Measurements from ENCODE around the gene IGFBP3. TPM values are rescaled to one million over a fixed set of nuclear protein-coding genes. Genes with fewer than 3 reads are reported as not detected.

The IGFBP3 gene
- total and polyA plus RNA-seq, 2 of the 13 experiments (the other 11 are each of a cell fraction or from before 2014, with no cell fraction given): 57.5 TPM; not detected in 1

DNA sequence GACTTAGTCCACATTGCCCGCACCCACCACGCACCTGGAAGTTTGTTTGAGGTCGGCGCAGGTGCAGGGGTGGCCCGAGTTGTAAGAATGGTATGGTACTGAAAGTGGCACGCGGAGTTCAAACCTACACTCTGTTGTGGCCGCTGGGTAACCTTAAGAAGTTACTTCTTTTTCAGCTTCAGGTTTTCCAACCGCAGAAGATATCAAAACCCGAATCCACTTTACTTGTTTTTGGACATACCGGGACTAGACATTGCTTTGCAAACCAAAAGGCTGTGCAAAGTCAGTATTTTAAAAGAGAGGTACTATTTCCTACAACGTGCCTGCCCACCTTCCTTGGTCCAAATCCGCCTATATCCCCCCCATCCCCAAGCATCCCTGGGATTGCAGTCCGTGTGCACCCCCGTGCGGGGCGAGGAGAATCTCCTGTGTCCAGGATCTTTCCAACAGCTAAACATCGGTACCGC is 1.0 kb downstream of the IGFBP3 start:
- Histone ChIP-seq H4K20me1 (ENCODE audit: insufficient read depth, low read length) (peaks cover 7% of the 10 kb centered on the region; the same call in 1 of the 2 replicates), H3K4me3 (replicated peaks in 1 of 3; ENCODE audit: insufficient read depth in 1 of 3, low read depth in 2 of 3, low read length in 3 of 3) (peak overlapping the region in 2 of 3 experiments; percentile 42 to 61; a peak in 3 of 6 replicates), H2AFZ (ENCODE audit: low read length) (no peak overlapping the region), H3K36me3 (replicated peaks in 1 of 2; ENCODE audit: control insufficient read depth in 1 of 2, insufficient read depth in 2 of 2, low read length in 2 of 2) (no peaks in the 10 kb centered on the region), H3K27ac (ENCODE audit: extremely low read length, insufficient read depth, low read length) (no peak overlapping the region), H3K79me2 (ENCODE audit: insufficient read depth, low read length) (no peaks in the 10 kb centered on the region), H3K9me3 (ENCODE audit: low read length) (no peaks in the 10 kb centered on the region), H3K9ac (ENCODE audit: insufficient read depth, low read depth, low read length) (peak overlapping the region; percentile 12; the same call in 1 of the 2 replicates), H3K4me2 (ENCODE audit: low read depth, low read length) (peak overlapping the region; percentile 41; the same call in 1 of the 2 replicates), H3K27me3 (ENCODE audit: control insufficient read depth in 1 of 2, insufficient read depth in 2 of 2, low read length in 2 of 2) (peaks cover 7 to 47% of the 10 kb centered on the region in 2 experiments; a peak in 4 of 5 replicates), H3K4me1 (ENCODE audit: insufficient read depth, low read length) (peaks cover 27% of the 10 kb centered on the region)
- no peak for ATAC-seq
- POLR2A ChIA-PET: no interaction called here
- TF ChIP-seq BCLAF1 (IDR thresholded peaks at IDR 0.05): no peak
- TF ChIP-seq, protein P1, sequence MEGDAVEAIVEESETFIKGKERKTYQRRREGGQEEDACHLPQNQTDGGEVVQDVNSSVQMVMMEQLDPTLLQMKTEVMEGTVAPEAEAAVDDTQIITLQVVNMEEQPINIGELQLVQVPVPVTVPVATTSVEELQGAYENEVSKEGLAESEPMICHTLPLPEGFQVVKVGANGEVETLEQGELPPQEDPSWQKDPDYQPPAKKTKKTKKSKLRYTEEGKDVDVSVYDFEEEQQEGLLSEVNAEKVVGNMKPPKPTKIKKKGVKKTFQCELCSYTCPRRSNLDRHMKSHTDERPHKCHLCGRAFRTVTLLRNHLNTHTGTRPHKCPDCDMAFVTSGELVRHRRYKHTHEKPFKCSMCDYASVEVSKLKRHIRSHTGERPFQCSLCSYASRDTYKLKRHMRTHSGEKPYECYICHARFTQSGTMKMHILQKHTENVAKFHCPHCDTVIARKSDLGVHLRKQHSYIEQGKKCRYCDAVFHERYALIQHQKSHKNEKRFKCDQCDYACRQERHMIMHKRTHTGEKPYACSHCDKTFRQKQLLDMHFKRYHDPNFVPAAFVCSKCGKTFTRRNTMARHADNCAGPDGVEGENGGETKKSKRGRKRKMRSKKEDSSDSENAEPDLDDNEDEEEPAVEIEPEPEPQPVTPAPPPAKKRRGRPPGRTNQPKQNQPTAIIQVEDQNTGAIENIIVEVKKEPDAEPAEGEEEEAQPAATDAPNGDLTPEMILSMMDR (CRISPR knock-in tag; IDR thresholded peaks at IDR 0.05): no peak
- no peak for TF ChIP-seq MZF1 (CRISPR knock-in tag; IDR thresholded peaks at IDR 0.05; ENCODE audit: borderline replicate concordance)
- no peak for TF ChIP-seq ZSCAN12 (CRISPR knock-in tag; IDR thresholded peaks at IDR 0.05)
- no peak for TF ChIP-seq ZNF138 (CRISPR knock-in tag; IDR thresholded peaks at IDR 0.05; ENCODE audit: low read depth)
- TF ChIP-seq, protein P2, sequence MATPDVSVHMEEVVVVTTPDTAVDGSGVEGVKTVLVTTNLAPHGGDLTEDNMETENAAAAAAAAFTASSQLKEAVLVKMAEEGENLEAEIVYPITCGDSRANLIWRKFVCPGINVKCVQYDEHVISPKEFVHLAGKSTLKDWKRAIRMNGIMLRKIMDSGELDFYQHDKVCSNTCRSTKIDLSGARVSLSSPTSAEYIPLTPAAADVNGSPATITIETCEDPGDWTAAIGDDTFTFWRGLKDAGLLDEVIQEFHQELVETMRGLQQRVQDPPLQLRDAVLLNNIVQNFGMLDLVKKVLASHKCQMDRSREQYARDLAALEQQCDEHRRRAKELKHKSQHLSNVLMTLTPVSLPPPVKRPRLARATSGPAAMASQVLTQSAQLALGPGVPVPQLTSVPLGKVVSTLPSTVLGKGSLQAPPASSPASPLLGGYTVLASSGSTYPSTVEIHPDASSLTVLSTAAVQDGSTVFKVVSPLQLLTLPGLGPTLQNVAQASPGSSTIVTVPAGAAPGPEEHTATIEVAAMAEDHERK (CRISPR knock-in tag; IDR thresholded peaks at IDR 0.05; ENCODE audit: low read depth): no peak
- TF ChIP-seq ZFP36L1 (CRISPR knock-in tag; IDR thresholded peaks at IDR 0.05): no peak
- no peak for TF ChIP-seq TCF12 (IDR thresholded peaks at IDR 0.05)
- TF ChIP-seq TCF12 (CRISPR knock-in tag; IDR thresholded peaks at IDR 0.05): no peak
- TF ChIP-seq TARDBP (CRISPR knock-in tag; IDR thresholded peaks at IDR 0.05): no peak
- intact Hi-C loops (cut with micrococcal nuclease; ENCODE audit: unreplicated experiment) (loop anchor here (10.0 kb wide), 1 partner anchor 295 kb away; no protein-coding TSS in a partner anchor), in situ Hi-C loops (cut with HindIII; ENCODE audit: extremely low pct_ligation_motif_present, low pct_unique_long_range_greater_than_20kb) (loop anchor here (5.0 to 10.0 kb wide), 3 partner anchors 432 to 1265 kb away; no protein-coding TSS in a partner anchor)
- BruUV-seq (replicated peaks): no TSS peak
- no peak for FAIRE-seq
- WGBS (ENCODE audit: low lambda C conversion rate): 64% methylated on average over 19 of the region's 19 CpGs
- CTCF ChIA-PET (ENCODE audit: low intra/inter-chr PET ratio, low total read pairs): no interaction called here
- DNase-seq (ENCODE audit: low spot score): no peak

All from HepG2 (cell line).